Left cardiac atrium (tissue), 4 donors: ENCODE results near the gene HS2ST1. TPM values are rescaled to one million over a fixed set of nuclear protein-coding genes. Genes with fewer than 3 reads are reported as not detected.

Experiments used
- ATAC-seq, 2 donors: fragments of 200-7000 bp; cut with Tn5 transposase; one replicate each; pipeline ENCODE4 v1.9.1; 2020; ENCODE audit warnings: mild to moderate bottlenecking in 2 of 2, moderate library complexity in 2 of 2
- DNase-seq: peaks from one replicate; pipeline ENCODE4 v3.0.0-alpha.2; 2020
- intact Hi-C, 2 donors: fragments of 100-400 bp; cut with DNase I; formaldehyde crosslinking; loops; one replicate each; pipeline versions ENCODE4 v1.14.1 to v1.15.1; 2022 to 2023
- total RNA-seq, 2 donors: library from RNA; stranded (reverse); fragmentation: NEBNext Ultra II Directional; extraction: Animal tissue kit (Norgen Biotek cat#: 25700); gene quantifications; one replicate each; pipeline ENCODE4 v1.2.1, GENCODE V29; 2021
- donor health status: DM: no; HTN: yes; CAD: no.
- donor health status: DM: no; HTN: yes; CAD: no; lungs with severe emphysema.
- donor health status: DM: yes; HTN: yes; CAD: no.
- donor health status: Dilated cardiomyopathy.

Gene HS2ST1
- total RNA-seq, 2 donors from 2014 or later, result 12.8 to 12.9 TPM

- intact Hi-C loops, result loop anchor here in 1 of 2 donors (10.0 kb wide), 1 partner anchor 1175 kb away; no protein-coding TSS in a partner anchor
- DNase-seq, result no peak
- no peak for ATAC-seq
Observed at GRCh38 chr1:87119541-87120140, 205.2 kb downstream of the HS2ST1 start.

- intact Hi-C loops, result loop anchor here in 1 of 2 donors (10.0 kb wide), 1 partner anchor 1174 kb away; no protein-coding TSS in a partner anchor
- ATAC-seq, result no peak
- no peak for DNase-seq
Observed at GRCh38 chr1:87120779-87121178, 206.3 kb downstream of the HS2ST1 start.

DNA sequence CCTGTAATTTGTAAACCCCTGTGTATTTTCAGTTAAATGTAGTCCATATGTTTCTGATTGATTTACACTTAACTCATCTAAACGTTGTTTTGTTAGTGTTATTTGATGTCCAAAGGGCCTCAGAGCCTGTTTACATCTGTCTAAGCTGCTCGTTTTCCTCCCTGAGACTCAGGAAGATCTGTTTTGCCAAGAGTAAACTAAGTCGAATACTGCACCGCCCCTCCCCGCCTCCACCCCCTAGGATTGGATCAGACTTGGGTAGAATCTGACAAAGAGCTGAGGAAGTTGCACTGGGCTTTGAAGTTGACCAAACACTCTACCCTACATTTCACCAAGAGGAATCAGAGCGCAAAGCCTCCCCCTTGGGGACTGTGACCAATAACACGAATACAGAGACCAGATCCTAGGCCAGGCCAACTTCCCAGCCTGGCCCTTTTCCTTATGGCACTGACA lies 207.3 kb downstream of the HS2ST1 start:
- DNase-seq (no peak), ATAC-seq (peak in 1 of 2 donors; percentile 88)
- intact Hi-C loops, result loop anchor here in 1 of 2 donors (10.0 kb wide), 1 partner anchor 1173 kb away; no protein-coding TSS in a partner anchor

GRCh38 chr1:87122243-87122642 lies 207.8 kb downstream of the HS2ST1 start:
- DNase-seq, result no peak
- intact Hi-C loops, result loop anchor here in 1 of 2 donors (10.0 kb wide), 1 partner anchor 1173 kb away; no protein-coding TSS in a partner anchor
- no peak for ATAC-seq

GRCh38 chr1:87123610-87124009 lies 209.2 kb downstream of the HS2ST1 start:
- intact Hi-C loops, result loop anchor here in 1 of 2 donors (10.0 kb wide), 1 partner anchor 1171 kb away; no protein-coding TSS in a partner anchor
- ATAC-seq, result no peak
- no peak for DNase-seq

GRCh38 chr1:87126886-87127505 lies 212.6 kb downstream of the HS2ST1 start:
- ATAC-seq, result no peak
- intact Hi-C loops, result loop anchor here in 1 of 2 donors (10.0 kb wide), 1 partner anchor 1168 kb away; no protein-coding TSS in a partner anchor
- no peak for DNase-seq

DNA sequence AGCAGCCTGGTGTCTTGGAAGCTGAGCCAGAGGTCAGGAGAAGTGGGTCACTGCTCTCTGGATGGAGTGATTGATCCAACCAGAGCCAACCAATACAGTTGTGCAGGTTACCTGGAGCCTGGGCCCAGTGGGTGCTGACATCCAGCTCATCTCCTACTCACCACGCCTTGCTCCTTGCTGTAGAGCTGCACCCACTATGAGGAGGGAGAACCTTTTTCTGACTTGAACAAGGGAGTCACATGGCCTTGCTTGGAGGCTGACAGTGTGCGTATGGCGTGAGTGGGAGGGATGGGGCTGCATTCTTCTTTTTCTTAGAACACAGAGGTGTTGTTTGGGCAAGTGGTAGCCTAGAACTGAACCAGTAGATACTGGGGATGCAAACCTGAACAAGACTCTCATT lies 213.1 kb downstream of the HS2ST1 start:
- DNase-seq, result no peak
- intact Hi-C loops, result loop anchor here in 1 of 2 donors (10.0 kb wide), 1 partner anchor 1167 kb away; no protein-coding TSS in a partner anchor
- ATAC-seq, result no peak

DNA sequence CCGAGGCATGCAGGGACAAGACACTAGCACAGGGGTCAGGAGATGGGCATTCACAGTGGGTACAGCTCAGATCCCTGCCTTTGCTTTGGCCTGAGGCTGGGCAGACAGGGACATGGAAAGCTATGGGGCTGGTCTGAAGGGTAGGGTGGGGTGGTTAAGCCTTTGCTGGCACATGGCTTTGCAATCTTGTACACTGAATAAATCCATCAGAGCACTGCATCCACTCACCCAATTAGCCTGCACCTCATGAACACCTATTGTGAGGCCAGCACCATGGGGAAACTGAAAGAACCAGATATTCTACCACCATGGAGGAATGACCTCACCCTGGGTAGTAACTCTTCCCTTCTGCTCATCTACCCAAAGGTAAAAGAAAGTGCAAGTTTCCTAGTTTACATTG lies 214.6 kb downstream of the HS2ST1 start:
- ATAC-seq (no peak), DNase-seq (no peak)
- intact Hi-C loops, result loop anchor here in 1 of 2 donors (10.0 kb wide), 1 partner anchor 1166 kb away; no protein-coding TSS in a partner anchor

DNA sequence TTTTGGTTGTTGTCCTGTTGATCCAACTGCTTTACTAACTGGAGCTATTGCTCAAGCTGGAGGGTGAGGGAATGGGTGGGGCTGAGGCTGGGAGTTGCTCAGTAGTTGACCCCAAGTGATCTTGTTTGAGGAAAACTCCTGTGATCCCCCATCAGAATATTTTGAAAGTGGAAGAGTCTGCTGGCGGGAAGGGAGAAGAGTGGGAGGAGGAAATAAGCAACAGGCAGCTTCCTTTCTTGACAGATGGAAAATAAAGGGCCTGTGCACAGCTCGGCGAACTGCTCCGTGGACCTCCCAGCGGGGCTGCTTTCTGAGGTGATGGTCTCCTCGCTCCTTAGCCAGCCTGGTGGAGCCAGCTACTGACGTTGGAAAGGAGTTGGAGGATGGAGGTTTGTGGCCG lies 215.2 kb downstream of the HS2ST1 start:
- intact Hi-C loops, result loop anchor here in 1 of 2 donors (5.0 to 10.0 kb wide), 4 partner anchors 163 to 1165 kb away; no protein-coding TSS in a partner anchor
- peak; percentile 32 to 39 for ATAC-seq
- DNase-seq, result peak; percentile 52

- DNase-seq (no peak), ATAC-seq (no peak)
- intact Hi-C loops, result loop anchor here in 1 of 2 donors (5.0 to 10.0 kb wide), 3 partner anchors 162 to 934 kb away; no protein-coding TSS in a partner anchor
Observed at GRCh38 chr1:87130438-87130837, 216.0 kb downstream of the HS2ST1 start.

DNA sequence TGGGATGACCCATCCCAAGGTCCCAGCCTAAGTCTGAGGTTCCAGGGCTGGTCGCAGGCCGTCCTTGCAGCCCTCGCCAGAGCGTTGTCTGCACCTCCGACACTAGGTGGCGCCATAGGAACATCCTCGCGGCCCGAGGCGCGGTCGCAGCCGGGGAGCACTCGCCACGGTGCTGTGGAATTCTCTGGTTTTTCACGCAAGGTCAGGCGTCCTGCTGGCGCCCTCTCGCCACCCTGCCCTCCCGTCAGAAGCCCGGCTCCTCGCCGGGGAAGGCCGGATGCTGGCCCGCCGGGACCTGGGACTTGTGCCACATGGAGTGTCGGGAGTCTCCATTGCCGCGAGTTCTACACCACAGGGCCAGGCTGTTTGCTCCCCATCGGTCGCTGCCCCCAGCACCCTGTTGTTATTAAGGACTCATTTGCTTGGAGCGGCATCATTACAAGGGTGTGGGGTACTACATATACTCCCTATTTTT lies 217.4 kb downstream of the HS2ST1 start:
- ATAC-seq (peak; percentile 90), DNase-seq (peak; percentile 85)
- intact Hi-C loops, result loop anchor here in 1 of 2 donors (5.0 to 10.0 kb wide), 3 partner anchors 160 to 933 kb away; no protein-coding TSS in a partner anchor

DNA sequence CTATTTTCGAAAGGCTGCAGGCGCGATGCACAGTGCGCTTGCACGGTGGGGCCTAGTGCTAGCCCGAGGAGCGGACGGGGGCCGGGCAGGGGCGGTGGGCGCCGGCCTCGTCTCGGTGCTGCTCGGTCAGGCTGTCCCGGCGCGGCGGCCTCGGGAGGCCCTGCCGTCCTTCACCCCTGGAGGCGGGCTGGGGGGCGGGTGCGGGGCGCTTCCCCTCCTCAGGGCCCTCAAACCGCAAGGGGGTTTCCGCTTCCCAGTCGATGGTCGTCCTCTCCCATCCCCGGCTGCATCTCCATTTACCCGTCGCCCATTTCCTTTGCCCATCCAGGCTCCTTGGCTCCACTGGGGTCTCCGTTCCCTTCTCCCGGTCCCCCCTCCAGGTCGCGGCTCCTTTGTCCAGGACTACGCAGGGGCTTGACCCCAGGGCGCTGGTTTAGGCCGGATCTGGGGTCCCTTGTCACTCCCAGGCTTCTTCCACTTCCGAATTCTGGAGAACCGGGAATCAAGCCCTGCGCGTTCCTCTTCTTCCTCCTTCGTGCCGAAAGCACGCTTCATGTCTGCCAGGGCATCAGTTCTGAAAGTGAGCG lies 217.9 kb downstream of the HS2ST1 start:
- intact Hi-C loops, result loop anchor here in 1 of 2 donors (5.0 to 10.0 kb wide), 3 partner anchors 160 to 932 kb away; no protein-coding TSS in a partner anchor
- ATAC-seq (peak; percentile 20 to 22), DNase-seq (no peak)

DNA sequence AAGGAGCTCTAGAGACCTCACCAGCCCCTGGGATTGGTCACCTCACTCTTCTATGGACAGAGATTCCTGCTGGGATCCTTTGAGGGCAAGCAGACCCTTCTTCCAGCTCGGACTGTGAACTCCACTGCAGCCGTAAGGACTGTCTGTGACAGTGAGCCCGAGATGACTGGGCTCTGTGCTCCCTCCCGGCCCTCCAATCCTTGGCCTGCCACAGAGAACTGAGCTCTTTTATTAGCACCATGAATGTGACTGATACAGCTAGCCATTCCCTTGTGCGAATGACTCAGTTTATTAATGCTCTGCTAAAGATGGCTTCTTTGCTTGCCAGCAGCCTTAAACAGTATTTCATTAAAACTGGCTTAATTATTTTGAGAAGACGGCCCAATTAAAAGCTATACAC lies 219.6 kb downstream of the HS2ST1 start:
- DNase-seq, result no peak
- intact Hi-C loops, result loop anchor here in 1 of 2 donors (5.0 to 10.0 kb wide), 3 partner anchors 158 to 931 kb away; no protein-coding TSS in a partner anchor
- ATAC-seq, result peak in 1 of 2 donors; percentile 6

DNA sequence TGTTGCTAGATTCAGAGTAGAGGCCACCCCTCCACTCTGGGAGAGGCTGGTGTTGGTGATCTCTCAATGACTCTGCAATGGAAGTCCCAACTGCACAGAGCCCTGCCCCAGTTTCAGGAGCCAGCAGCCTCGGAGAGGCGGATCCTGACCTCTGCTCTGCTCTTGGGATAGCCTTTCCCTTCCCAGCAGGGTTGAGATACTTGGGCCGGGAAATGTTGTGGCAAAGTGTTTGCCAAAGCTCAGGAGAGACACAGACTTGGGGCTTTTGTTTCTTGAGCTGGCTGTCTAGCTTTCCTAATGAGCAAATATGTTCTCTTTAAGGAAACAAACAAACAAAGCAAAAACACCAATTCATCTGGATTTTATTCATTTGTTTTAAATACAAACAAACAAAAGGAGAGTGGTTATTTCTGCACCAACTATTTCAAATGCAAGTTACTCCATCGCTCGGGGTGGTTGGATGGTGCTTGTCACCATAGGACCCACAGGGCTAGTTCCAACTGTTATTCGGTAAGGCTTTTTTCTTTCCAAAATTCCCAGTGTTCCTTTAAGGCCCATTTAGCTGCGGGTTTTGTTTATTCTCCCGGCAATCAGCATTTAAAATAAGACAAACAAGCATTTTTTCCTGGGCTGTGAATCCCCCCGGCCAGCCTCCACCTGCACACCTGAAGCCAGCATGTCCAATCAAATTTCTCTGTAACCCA lies 220.3 kb downstream of the HS2ST1 start:
- peak; percentile 55 for DNase-seq
- ATAC-seq, result peak; percentile 18 to 56
- intact Hi-C loops, result loop anchor here in 1 of 2 donors (5.0 to 10.0 kb wide), 3 partner anchors 158 to 930 kb away; no protein-coding TSS in a partner anchor

- ATAC-seq, result no peak
- intact Hi-C loops, result loop anchor here in 1 of 2 donors (10.0 kb wide), 1 partner anchor 929 kb away; no protein-coding TSS in a partner anchor
- DNase-seq, result no peak
Observed at GRCh38 chr1:87135329-87135712, 220.9 kb downstream of the HS2ST1 start.

GRCh38 chr1:87136607-87137341 lies 222.3 kb downstream of the HS2ST1 start:
- intact Hi-C loops, result loop anchor here in 1 of 2 donors (10.0 kb wide), 1 partner anchor 928 kb away; no protein-coding TSS in a partner anchor
- ATAC-seq, result no peak
- no peak for DNase-seq

- ATAC-seq (no peak), DNase-seq (no peak)
- intact Hi-C loops, result loop anchor here in 1 of 2 donors (10.0 kb wide), 1 partner anchor 927 kb away; no protein-coding TSS in a partner anchor
Observed at GRCh38 chr1:87137342-87137739, 222.9 kb downstream of the HS2ST1 start.
